Spleen (tissue), 7 donors: ENCODE measurements around the gene TNFSF8.

ENCODE experiments used
- CTCF ChIP-seq, 11 experiments: fragments of 200-600 bp in 7 of 11; fragments of 450-650 bp in 4 of 11; sonication (generic) in 4 of 11; IDR thresholded peaks in 8 of 11; conservative IDR thresholded peaks in 3 of 11; 1 replicate in 7 of 11; 2 replicates in 4 of 11; pipeline versions ENCODE4 v1.4.0 to v1.8.0; 2016 to 2021; ENCODE audit warnings: antibody characterized with exemption in 11 of 11, inconsistent platforms in 4 of 11, mild to moderate bottlenecking in 1 of 11
- POLR2A ChIP-seq, 3 donors: fragments of 450-650 bp; IDR thresholded peaks; one replicate each; pipeline ENCODE4 v1.5.1; 2017; ENCODE audit warnings: antibody characterized with exemption in 3 of 3, mild to moderate bottlenecking in 1 of 3
- POLR2AphosphoS5 ChIP-seq, 3 donors: sonication (generic); formaldehyde crosslinking; IDR thresholded peaks; one replicate each; pipeline ENCODE4 v1.5.1; 2017; ENCODE audit warnings: antibody characterized with exemption in 3 of 3
- donor health status: DM: no; HTN: no; CAD: no; lungs with moderate emphysema.
- donor health status: DM: no; HTN: no; CAD: no.
- donor health status: DM: no; HTN: no; CAD: no.

GRCh38 chr9:114937516-114937915 is 7.1 kb upstream of the TNFSF8 start:
- TF ChIP-seq CTCF (IDR thresholded peaks at IDR 0.05 in 8 of 11, conservative IDR thresholded peaks at IDR 0.05 in 3 of 11) (no peak), POLR2A (IDR thresholded peaks at IDR 0.05) (no peak), POLR2AphosphoS5 (IDR thresholded peaks at IDR 0.05) (no peak)
